Right lobe of liver (tissue), 6 donors: ENCODE results near the gene ATG5. TPM values are rescaled to one million over a fixed set of nuclear protein-coding genes. Genes with fewer than 3 reads are reported as not detected.

Source experiments
- ATAC-seq, 4 donors: fragments of 200-7000 bp; cut with Tn5 transposase; one replicate each; pipeline ENCODE4 v1.9.1; 2020; ENCODE audit warnings: mild to moderate bottlenecking in 4 of 4, moderate library complexity in 4 of 4
- DNase-seq, 3 donors: peaks; one replicate each; pipeline ENCODE4 v3.0.0-alpha.2; 2020
- H3K27ac ChIP-seq, 3 donors: fragments of 200-600 bp; one replicate each; pipeline ENCODE4 v1.8.0; 2022
- H3K27me3 ChIP-seq, 2 donors: fragments of 200-600 bp; one replicate each; pipeline ENCODE4 v1.8.0; 2022
- H3K36me3 ChIP-seq, 4 donors: fragments of 200-600 bp; sonication (generic) in 1 of 4; one replicate each; pipeline versions ENCODE4 v1.5.1 to v1.8.0; 2017 to 2022; ENCODE audit warnings: control low read depth in 1 of 4
- H3K4me1 ChIP-seq, 4 donors: fragments of 200-600 bp; sonication (generic) in 1 of 4; one replicate each; pipeline versions ENCODE4 v1.5.1 to v1.8.0; 2017 to 2022; ENCODE audit warnings: control low read depth in 1 of 4
- H3K4me3 ChIP-seq, 3 donors: fragments of 200-600 bp; one replicate each; pipeline ENCODE4 v1.8.0; 2022
- H3K9me3 ChIP-seq, 4 donors: fragments of 200-600 bp; sonication (generic) in 1 of 4; one replicate each; pipeline versions ENCODE4 v1.5.1 to v1.8.0; 2017 to 2022; ENCODE audit warnings: control low read depth in 1 of 4
- POLR2A ChIP-seq: fragments of 450-650 bp; IDR thresholded peaks from one replicate; pipeline ENCODE4 v1.6.1; 2017; ENCODE audit warnings: antibody characterized with exemption, mild to moderate bottlenecking
- WGBS: methylation state at CpG from one replicate; pipeline ENCODE4 v1.1.6; 2018; ENCODE audit warnings: low coverage, low lambda C conversion rate; ENCODE audit not compliant: insufficient coverage; ENCODE audit errors: missing lambda C conversion rate; 5-methylcytosine and 5-hydroxymethylcytosine counted together
- intact Hi-C, 2 donors: fragments of 100-400 bp; cut with DNase I; formaldehyde crosslinking; loops; one replicate each; pipeline versions ENCODE4 v1.11.2 to v1.14.1; 2022
- small RNA-seq, 2 experiments: library from RNA; depleted of rRNA; stranded (forward); fragments of <200 nt; gene quantifications; one replicate each; pipeline ENCODE3, GENCODE V24; 2016
- total RNA-seq, 6 experiments: library from RNA; depleted of rRNA in 2 of 6; stranded (reverse); fragments of >200 nt in 2 of 6; fragmentation: NEBNext Ultra II Directional in 3 of 6; extraction: Animal tissue kit (Norgen Biotek cat#: 25700) in 3 of 6; gene quantifications; one replicate each; pipeline versions ENCODE4 v1.1.0 to v1.2.4, GENCODE V29; 2016 to 2023
- TF ChIP-seq, protein P1 (sequence below), 4 donors: fragments of 200-600 bp in 3 of 4; fragments of 450-650 bp in 1 of 4; IDR thresholded peaks; one replicate each; pipeline versions ENCODE4 v1.5.1 to v1.8.0; 2016 to 2022; ENCODE audit warnings: antibody characterized with exemption in 4 of 4, mild to moderate bottlenecking in 2 of 4
- donor health status: DM: no; HTN: yes; CAD: no.
- donor health status: DM: no; HTN: no; CAD: no.
- donor health status: DM: no; HTN: no; CAD: no.
- donor health status: DM: no; HTN: yes; CAD: no.
- donor health status: DM: no; HTN: yes; CAD: no.

Gene ATG5
- total RNA-seq, 6 experiments from 2014 or later = 12.8 to 27.8 (median 16.3) TPM

DNA sequence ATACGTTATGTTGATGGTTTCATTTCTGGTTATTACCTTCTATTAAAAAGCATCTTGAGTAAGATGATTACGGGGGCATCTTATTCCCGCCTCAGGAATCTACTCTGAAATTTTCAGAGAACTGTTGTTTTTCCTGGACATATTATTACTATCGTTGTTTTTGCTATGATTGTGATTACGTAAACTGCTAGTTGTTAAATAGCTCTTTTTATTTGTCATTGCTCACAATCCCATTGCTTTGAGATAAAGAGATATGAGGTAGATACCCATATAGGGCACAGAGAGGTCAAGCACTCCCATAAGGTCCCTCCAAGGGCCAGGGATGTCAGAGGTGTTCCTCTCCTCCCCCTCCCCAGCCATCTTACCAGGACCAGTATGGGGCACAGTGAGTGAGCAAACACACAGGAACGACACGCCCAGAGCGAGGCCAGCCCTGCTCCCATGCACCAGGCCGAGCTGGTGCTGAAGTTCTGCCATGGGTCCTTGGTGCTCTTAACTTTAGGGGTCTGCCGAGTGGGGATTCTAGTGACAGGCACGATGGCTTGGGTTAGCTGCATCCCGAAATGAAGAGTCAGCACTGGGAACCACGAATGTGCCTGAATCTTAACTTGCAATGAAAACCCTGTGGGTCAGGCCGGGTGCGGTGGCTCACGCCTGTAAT is 189.5 kb downstream of the ATG5 start:
- ATAC-seq (no peak), DNase-seq (no peak)
- no peaks in the 10 kb centered on the region for H3K36me3 ChIP-seq
- TF ChIP-seq POLR2A = no peak
- TF ChIP-seq, protein P1, sequence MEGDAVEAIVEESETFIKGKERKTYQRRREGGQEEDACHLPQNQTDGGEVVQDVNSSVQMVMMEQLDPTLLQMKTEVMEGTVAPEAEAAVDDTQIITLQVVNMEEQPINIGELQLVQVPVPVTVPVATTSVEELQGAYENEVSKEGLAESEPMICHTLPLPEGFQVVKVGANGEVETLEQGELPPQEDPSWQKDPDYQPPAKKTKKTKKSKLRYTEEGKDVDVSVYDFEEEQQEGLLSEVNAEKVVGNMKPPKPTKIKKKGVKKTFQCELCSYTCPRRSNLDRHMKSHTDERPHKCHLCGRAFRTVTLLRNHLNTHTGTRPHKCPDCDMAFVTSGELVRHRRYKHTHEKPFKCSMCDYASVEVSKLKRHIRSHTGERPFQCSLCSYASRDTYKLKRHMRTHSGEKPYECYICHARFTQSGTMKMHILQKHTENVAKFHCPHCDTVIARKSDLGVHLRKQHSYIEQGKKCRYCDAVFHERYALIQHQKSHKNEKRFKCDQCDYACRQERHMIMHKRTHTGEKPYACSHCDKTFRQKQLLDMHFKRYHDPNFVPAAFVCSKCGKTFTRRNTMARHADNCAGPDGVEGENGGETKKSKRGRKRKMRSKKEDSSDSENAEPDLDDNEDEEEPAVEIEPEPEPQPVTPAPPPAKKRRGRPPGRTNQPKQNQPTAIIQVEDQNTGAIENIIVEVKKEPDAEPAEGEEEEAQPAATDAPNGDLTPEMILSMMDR (IDR thresholded peaks at IDR 0.05) = no peak
- no peak overlapping the region for H3K4me3 ChIP-seq
- 69% methylated on average over 7 of the region's 16 CpGs for WGBS
- no peaks in the 10 kb centered on the region for H3K9me3 ChIP-seq
- no peak overlapping the region for H3K27ac ChIP-seq
- no peaks in the 10 kb centered on the region for H3K27me3 ChIP-seq
- H3K4me1 ChIP-seq = no peaks in the 10 kb centered on the region
- intact Hi-C loops = no loop called here

DNA sequence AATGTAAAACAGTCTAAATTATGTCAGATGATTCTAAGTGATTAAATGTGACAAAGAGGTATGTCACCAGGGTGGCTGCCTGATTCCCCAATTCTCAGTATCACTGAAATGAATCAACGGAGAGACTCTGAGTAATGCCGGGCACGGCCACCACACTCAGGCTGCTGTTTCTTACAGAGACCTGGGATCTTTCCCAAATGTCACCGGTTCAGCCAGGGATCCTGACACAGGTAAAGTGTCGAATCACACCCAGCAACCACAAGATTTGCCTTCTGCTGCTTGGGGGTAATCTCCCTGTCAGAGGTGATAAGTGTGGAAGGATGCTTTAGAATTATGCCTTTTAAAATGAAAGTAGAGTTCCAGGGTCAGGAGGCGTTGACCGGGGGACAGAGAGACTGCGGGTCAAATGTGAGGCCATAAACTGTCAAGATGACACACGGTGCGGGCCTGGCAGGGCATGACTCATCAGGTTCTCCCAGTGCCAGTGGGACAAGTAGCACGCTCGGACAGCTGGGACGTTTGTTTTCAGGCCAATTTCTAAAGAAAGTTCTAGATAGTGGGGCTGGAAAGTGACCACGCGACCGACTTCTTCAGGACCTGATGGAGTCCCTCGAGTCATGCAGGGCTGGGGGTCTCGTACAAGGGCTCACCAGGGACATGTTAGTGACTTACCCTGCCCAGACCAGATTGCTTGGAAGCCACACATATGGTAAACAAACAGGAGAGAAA is 190.5 kb downstream of the ATG5 start:
- Histone ChIP-seq H3K4me1 (no peaks in the 10 kb centered on the region), H3K27me3 (no peaks in the 10 kb centered on the region), H3K4me3 (no peak overlapping the region), H3K36me3 (no peaks in the 10 kb centered on the region), H3K27ac (no peak overlapping the region), H3K9me3 (no peaks in the 10 kb centered on the region)
- ATAC-seq (no peak), DNase-seq (no peak)
- intact Hi-C loops = no loop called here
- TF ChIP-seq, protein P1 (IDR thresholded peaks at IDR 0.05) = no peak
- TF ChIP-seq POLR2A = no peak
- WGBS = 68% methylated on average over 15 of the region's 18 CpGs

Small RNAs within 50 kb of the gene (small RNA-seq; reads per million reads assigned to genes)
- gene RF00015 (0 reads per million in 2 experiments), gene RN7SL47P (0 reads per million in 2 experiments), gene RNU6-344P (0 reads per million in 2 experiments)

Other genes with a start within 250 kb of the ATG5 start
- 1 to 10 TPM in 5 of 6 experiments, under 1 TPM in 1; 0.86 to 2.8 (median 1.3) TPM for gene PRDM1, start 239.4 kb downstream of the ATG5 start, total RNA-seq
- 10 to 100 TPM in 1 of 6 experiments, 1 to 10 TPM in 5; 6.8 to 10.9 (median 7.9) TPM for gene CRYBG1, start 35.0 kb upstream of the ATG5 start, total RNA-seq